ENCODE data around the gene LANCL3.
"Not testable (repeated sequence)": the region's sequence is repeated elsewhere in the genome, so short reads cannot be mapped to it uniquely, and the experiment has no call there.

The LANCL3 gene

DNA sequence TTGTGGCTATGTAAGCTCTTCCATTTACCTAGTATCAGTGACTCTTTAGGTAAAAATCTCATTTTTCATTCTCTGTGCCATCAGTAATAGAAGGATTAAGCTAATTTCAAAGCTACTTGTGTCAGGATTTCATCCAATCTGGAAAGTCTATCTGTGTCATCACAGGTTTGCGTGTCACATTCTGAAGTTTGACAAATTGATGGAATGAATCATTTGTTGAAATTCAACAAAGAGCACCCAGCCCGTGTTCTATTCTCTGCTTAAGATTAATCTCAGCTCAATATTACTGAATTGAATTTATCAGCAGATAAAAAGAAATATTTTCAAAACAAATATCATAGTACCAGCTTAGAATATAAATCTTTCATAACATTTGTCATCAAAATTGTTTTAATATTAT, 35.8 kb downstream of the LANCL3 start:
- DNase-seq: no peak
- in situ Hi-C loops (cut with HindIII; ENCODE audit: low pct_ligation_motif_present, low pct_unique_long_range_greater_than_20kb, low sequenced_read_pairs): no loop called here

GRCh38 chrX:37608156-37608555, 36.7 kb downstream of the LANCL3 start:
- no peak for DNase-seq
- in situ Hi-C loops (cut with HindIII; ENCODE audit: low pct_ligation_motif_present, low pct_unique_long_range_greater_than_20kb, low sequenced_read_pairs): no loop called here

DNA sequence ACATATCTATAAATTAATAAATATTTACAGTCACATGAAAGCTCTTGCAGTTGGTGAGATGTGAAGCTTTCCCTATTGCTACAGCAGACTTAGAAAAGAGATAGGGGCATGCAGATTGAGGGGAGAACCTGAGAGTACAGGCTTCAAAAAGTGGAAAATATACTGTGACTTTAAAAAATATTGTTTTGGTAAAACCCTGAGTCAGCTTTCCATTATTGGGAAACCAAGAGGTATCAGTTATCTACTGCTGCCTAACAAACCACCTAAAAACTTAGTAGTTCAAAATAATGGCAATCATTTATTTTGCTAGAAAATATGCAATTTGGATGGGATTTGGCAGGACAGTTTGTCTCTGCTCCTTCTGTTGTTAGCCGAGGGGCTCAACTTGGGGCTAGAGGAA, 38.3 kb downstream of the LANCL3 start:
- no peak for DNase-seq
- in situ Hi-C loops (cut with HindIII; ENCODE audit: low pct_ligation_motif_present, low pct_unique_long_range_greater_than_20kb, low sequenced_read_pairs): no loop called here

- in situ Hi-C loops (cut with HindIII; ENCODE audit: low pct_ligation_motif_present, low pct_unique_long_range_greater_than_20kb, low sequenced_read_pairs): no loop called here
These were observed 42.5 kb downstream of the LANCL3 start for GRCh38 chrX:37613933-37614332.

GRCh38 chrX:37627602-37628001, 56.1 kb downstream of the LANCL3 start:
- in situ Hi-C loops (cut with HindIII; ENCODE audit: low pct_ligation_motif_present, low pct_unique_long_range_greater_than_20kb, low sequenced_read_pairs): no loop called here
- DNase-seq: no peak

More at GRCh38 chrX:37613933-37614332, 42.5 kb downstream of the LANCL3 start:
- no peak for DNase-seq

- in situ Hi-C loops (cut with HindIII; ENCODE audit: low pct_ligation_motif_present, low pct_unique_long_range_greater_than_20kb, low sequenced_read_pairs): no loop called here
- DNase-seq: no peak
These were observed 66.6 kb downstream of the LANCL3 start for GRCh38 chrX:37638047-37638446.

- in situ Hi-C loops (cut with HindIII; ENCODE audit: low pct_ligation_motif_present, low pct_unique_long_range_greater_than_20kb, low sequenced_read_pairs): no loop called here
- no peak for DNase-seq
These were observed 68.7 kb downstream of the LANCL3 start for GRCh38 chrX:37640142-37640541.

- in situ Hi-C loops (cut with HindIII; ENCODE audit: low pct_ligation_motif_present, low pct_unique_long_range_greater_than_20kb, low sequenced_read_pairs): no loop called here
- no peak for DNase-seq
These were observed 70.4 kb downstream of the LANCL3 start for GRCh38 chrX:37641859-37642258.

- in situ Hi-C loops (cut with HindIII; ENCODE audit: low pct_ligation_motif_present, low pct_unique_long_range_greater_than_20kb, low sequenced_read_pairs): no loop called here
- DNase-seq: no peak
These were observed 73.2 kb downstream of the LANCL3 start for GRCh38 chrX:37644381-37645305.

DNA sequence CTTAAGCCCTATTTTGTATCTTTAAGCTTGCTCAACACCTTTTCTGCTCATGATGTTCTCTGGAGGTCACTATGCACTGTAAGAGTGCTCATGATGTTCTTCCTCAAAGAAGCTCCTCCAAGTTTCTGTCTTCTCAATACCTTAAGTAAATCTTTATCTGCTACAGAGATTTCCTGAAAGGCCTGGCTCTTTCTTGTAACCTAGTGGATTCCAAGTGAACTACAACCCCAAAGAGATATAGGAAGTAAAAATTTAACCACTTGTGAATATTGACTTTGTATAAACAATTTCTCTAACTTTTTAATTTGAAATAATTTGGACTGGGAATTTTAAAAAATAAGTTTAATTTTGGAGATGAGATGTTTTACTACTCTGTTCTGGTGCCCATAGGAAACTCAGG, 74.8 kb downstream of the LANCL3 start:
- in situ Hi-C loops (cut with HindIII; ENCODE audit: low pct_ligation_motif_present, low pct_unique_long_range_greater_than_20kb, low sequenced_read_pairs): no loop called here
- DNase-seq: peak; percentile 0

GRCh38 chrX:37650879-37651278, 79.4 kb downstream of the LANCL3 start:
- in situ Hi-C loops (cut with HindIII; ENCODE audit: low pct_ligation_motif_present, low pct_unique_long_range_greater_than_20kb, low sequenced_read_pairs); DNase-seq: not testable (repeated sequence)

DNA sequence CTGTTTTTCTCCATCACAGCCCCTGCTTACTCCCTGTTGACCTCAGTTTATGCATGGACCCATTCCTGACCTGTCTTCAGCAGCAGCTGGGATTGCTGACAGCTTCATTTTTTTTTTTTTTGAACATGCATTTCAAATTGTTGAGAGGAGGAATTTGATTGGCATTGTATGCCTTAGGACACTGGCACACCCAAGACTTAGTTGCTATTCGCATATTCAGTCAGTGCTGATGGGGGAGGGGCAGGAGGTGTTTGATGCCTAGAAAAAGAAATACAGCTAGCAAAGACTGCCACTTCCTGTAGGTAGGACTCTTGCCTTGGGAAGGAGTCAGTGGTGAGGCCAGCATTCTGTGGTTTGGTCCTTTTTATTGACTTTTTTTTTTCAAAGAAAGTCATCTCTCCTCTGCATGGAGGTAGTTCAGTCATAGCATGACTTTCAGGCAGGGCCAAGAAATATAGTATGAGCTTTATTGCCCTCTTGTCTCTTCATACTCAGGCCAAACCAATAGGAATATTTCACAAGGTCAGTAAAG, 80.5 kb downstream of the LANCL3 start:
- in situ Hi-C loops (cut with HindIII; ENCODE audit: low pct_ligation_motif_present, low pct_unique_long_range_greater_than_20kb, low sequenced_read_pairs): no loop called here

DNA sequence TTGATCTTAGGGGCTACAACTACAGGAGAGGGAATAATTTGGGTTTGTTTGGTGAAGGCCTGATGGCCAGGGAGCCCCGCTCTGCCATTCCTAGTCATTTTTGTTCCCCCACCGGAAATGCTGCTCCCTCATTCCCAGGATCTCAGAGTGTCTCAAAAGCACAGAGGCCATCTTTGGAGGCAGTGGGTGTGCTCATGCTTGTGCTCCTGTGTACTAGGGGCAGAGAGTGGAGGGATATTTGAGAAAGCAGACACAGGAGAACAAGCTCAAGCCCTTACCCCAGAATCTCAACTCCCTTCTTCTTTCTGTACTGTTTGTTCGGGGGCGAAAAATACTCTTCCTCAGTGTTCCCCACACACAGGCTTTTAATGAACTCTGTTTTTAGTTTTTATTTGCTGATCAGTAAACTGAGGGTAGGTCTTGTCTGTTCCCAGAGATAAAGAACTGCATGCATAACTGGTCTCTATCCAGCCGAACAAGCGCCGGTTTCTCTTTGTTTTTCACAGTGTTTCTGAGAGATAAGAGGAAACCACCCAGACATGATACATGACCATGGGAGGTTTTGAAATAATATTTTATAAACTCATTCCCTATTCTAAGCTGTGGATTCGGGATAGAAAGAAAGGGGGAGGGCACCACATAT, 81.2 kb downstream of the LANCL3 start:
- in situ Hi-C loops (cut with HindIII; ENCODE audit: low pct_ligation_motif_present, low pct_unique_long_range_greater_than_20kb, low sequenced_read_pairs): no loop called here
- no peak for DNase-seq

More for the DNA sequence above, 80.5 kb downstream of the LANCL3 start:
- DNase-seq: no peak

DNA sequence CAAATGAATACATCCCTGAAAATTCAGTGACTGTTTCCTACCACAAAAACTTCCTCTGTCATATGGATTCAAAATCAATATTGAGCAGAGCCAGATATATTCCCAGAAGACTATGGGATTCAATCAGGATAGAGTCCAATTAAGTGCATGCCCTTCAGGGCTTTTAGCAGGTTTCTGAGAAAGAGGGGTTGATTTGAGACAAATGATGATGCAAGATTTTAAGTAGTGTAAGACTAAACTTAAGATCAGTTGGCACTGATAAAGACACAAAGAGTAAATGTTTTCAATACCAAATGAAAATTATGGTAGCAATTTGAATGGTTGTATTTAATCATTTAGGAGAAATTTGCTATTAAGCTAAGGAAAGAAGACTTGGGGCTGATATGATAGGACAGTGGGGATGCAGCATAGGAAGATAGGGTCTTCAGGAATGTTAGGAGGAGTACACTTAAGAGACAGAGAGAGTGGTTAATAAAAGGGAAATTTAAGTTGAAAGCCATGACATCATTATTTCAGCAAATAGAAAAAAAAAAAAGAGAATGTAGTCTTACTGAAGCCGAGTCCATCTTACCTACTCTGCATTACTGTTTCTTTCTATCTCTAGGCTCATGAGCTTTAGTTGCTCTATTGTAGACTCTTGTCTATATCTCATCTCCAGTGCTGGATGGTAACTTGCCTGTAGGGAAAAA, 82.1 kb downstream of the LANCL3 start:
- no peak for DNase-seq
- in situ Hi-C loops (cut with HindIII; ENCODE audit: low pct_ligation_motif_present, low pct_unique_long_range_greater_than_20kb, low sequenced_read_pairs): no loop called here

- in situ Hi-C loops (cut with HindIII; ENCODE audit: low pct_ligation_motif_present, low pct_unique_long_range_greater_than_20kb, low sequenced_read_pairs): no loop called here
- no peak for DNase-seq
These were observed 87.0 kb downstream of the LANCL3 start for GRCh38 chrX:37658343-37659030.

- DNase-seq: no peak
- in situ Hi-C loops (cut with HindIII; ENCODE audit: low pct_ligation_motif_present, low pct_unique_long_range_greater_than_20kb, low sequenced_read_pairs): no loop called here
These were observed 87.6 kb downstream of the LANCL3 start for GRCh38 chrX:37659047-37659446.

DNA sequence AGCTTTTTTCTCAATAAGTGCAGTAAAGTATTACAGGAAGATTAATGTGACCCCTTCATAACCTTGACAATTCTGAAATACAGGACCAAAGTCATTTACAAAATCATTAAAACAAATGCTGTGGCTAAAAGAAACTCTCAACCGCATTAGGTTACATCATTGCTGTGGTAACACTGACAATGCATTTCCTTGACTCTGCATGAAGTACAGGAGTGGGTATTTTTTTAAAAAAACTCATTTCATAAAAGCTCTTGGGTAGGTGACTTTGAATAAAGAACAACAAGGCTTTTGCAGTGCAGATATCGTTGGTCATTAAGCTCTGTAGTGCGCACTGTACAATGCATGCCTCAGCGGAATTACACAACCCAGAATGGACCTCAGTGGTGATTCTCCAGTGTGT, 90.7 kb downstream of the LANCL3 start:
- in situ Hi-C loops (cut with HindIII; ENCODE audit: low pct_ligation_motif_present, low pct_unique_long_range_greater_than_20kb, low sequenced_read_pairs): no loop called here
- no peak for DNase-seq

DNA sequence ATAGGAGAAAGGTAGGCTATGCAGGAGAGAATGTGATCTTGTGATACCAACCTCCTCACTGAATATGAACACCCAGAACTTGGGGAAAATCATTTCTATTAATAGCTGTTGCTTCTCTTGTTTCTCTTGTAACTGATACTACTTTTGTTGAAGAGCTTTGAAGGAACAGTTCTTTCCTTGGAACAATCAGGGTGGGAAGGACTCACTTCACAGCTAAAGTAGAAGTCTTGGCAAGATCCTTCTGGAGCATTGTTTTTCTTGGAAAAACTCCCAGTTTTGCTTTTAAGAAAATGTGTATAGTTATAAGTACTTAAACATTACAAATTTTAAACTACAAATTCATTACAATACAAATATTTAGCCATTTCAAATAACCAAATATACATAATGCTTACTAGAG, 95.1 kb downstream of the LANCL3 start:
- in situ Hi-C loops (cut with HindIII; ENCODE audit: low pct_ligation_motif_present, low pct_unique_long_range_greater_than_20kb, low sequenced_read_pairs): no loop called here
- no peak for DNase-seq

DNA sequence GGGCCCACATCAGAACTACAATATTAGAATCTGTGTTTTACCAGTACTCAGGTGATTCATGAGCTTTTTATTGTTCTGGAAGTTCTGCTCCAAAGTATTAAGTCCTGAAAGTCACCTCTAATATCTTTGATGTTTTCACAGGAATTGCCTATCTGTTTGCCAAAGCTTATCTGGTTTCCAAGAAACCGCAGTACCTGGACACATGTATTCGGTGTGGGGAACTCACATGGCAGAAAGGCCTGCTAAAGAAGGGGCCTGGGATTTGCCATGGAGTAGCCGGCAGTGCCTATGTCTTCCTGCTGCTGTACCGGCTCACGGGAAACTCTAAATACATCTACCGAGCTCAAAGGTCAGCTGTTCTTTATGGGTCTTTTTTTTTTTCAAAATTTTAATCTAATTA, 95.7 kb downstream of the LANCL3 start:
- no peak for DNase-seq
- in situ Hi-C loops (cut with HindIII; ENCODE audit: low pct_ligation_motif_present, low pct_unique_long_range_greater_than_20kb, low sequenced_read_pairs): no loop called here
